Heart right ventricle (tissue), 16 donors: ENCODE data around the gene NUP50. TPM values are rescaled to one million over a fixed set of nuclear protein-coding genes. Genes with fewer than 3 reads are reported as not detected.

Experiments used
- ATAC-seq, 8 donors: fragments of 200-7000 bp; cut with Tn5 transposase; one replicate each; pipeline ENCODE4 v1.9.1; 2020; ENCODE audit warnings: mild to moderate bottlenecking in 8 of 8, moderate library complexity in 8 of 8, moderate number of reproducible peaks in 1 of 8
- DNase-seq, 2 donors: peaks; one replicate each; pipeline ENCODE4 v3.0.0-alpha.2; 2020
- H3K27ac ChIP-seq, 10 donors: fragments of 200-600 bp; sonication (generic) in 2 of 10; one replicate each; pipeline versions ENCODE4 v1.5.0 to v1.8.0; 2020 to 2022; ENCODE audit warnings: mild to moderate bottlenecking in 3 of 10
- H3K27me3 ChIP-seq, 7 donors: fragments of 200-600 bp; one replicate each; pipeline ENCODE4 v1.8.0; 2021 to 2022; ENCODE audit warnings: mild to moderate bottlenecking in 2 of 7
- H3K36me3 ChIP-seq, 9 donors: fragments of 200-600 bp; sonication (generic) in 1 of 9; one replicate each; pipeline versions ENCODE4 v1.5.0 to v1.8.0; 2020 to 2022; ENCODE audit warnings: mild to moderate bottlenecking in 2 of 9
- H3K4me1 ChIP-seq, 9 donors: fragments of 200-600 bp; sonication (generic) in 1 of 9; one replicate each; pipeline versions ENCODE4 v1.5.0 to v1.8.0; 2020 to 2022; ENCODE audit warnings: mild to moderate bottlenecking in 4 of 9
- H3K4me3 ChIP-seq, 10 donors: fragments of 200-600 bp; sonication (generic) in 2 of 10; one replicate each; pipeline versions ENCODE4 v1.5.0 to v1.8.0; 2020 to 2022; ENCODE audit warnings: mild to moderate bottlenecking in 7 of 10, moderate library complexity in 2 of 10
- H3K9me3 ChIP-seq, 11 donors: fragments of 200-600 bp in 10 of 11; sonication (generic) in 2 of 11; one replicate each; pipeline versions ENCODE4 v1.5.0 to v1.8.0; 2013 to 2022; ENCODE audit warnings: mild to moderate bottlenecking in 2 of 11, control low read depth in 1 of 11, moderate library complexity in 1 of 11
- WGBS, 2 donors: extraction: QIAGEN DNeasy Blood & Tissue Kit; methylation state at CpG; one replicate each; pipeline ENCODE4 v1.1.7; 2013; ENCODE audit warnings: inconsistent platforms in 1 of 2; 5-methylcytosine and 5-hydroxymethylcytosine counted together
- intact Hi-C, 10 donors: fragments of 100-400 bp; cut with DNase I; formaldehyde crosslinking; loops; one replicate each; pipeline versions ENCODE4 v1.11.1 to v1.14.2; 2022
- polyA plus RNA-seq, 2 donors: library from polyadenylated mRNA; stranded (reverse); fragments of 200-250 nt; gene quantifications; one replicate each; pipeline ENCODE4 v1.2.3, GENCODE V29; 2013
- total RNA-seq, 10 donors: library from RNA; stranded (reverse); fragmentation: NEBNext Ultra II Directional in 3 of 10; extraction: Animal tissue kit (Norgen Biotek cat#: 25700) in 3 of 10; gene quantifications; one replicate each; pipeline versions ENCODE4 v1.2.1 to v1.2.4, GENCODE V29; 2021 to 2023
- TF ChIP-seq, protein P1 (sequence below), 9 donors: fragments of 200-600 bp; sonication (generic) in 2 of 9; IDR thresholded peaks; one replicate each; pipeline versions ENCODE4 v1.5.0 to v1.8.0; 2021 to 2022; ENCODE audit warnings: antibody characterized with exemption in 9 of 9, mild to moderate bottlenecking in 5 of 9, moderate library complexity in 1 of 9
- donor health status: Arrhythmogenic right ventricular cardiomyopathy.
- donor health status: ischemic (EF 13 %, LVEDD 7.1; RV severe dilation, severe dysfunction).
- donor health status: healthy with polysubstance abuse.
- donor health status: DM: no; HTN: yes; CAD: no.
- donor health status: DM: no; HTN: no; CAD: no.
- donor health status: ischemic (EF 25% LVEDD 6.9; RV normal size, moderate dysfunction).
- donor health status: ischemic (EF 25% LVEDD 5.7; RV mildly dilated, moderate dysfunction).
- donor health status: healthy.
- donor health status: DM: yes; HTN: yes; CAD: no.
- donor health status: Ischemic cardiomyopathy.
- donor health status: ischemic (EF 35%, LVEDD 5.7; RV mildly dilated, moderate dysfunction).
- donor health status: nonischemic (EF 11% LVEDD 7.7; RV severe dilation, severe dysfunction).
- donor health status: DM: yes; HTN: yes; CAD: no.
- donor health status: PGD.
- donor health status: ischemic (EF 29% LVEDD 5.4; RV normal size, mild dysfunction).
- donor health status: nonischemic (EF 23%, LVEDD 6.1; RV moderate dilation, normal function).

NUP50 gene
- total and polyA plus RNA-seq, 12 donors, result 5.7 to 21.2 (median 14.3) TPM

DNA sequence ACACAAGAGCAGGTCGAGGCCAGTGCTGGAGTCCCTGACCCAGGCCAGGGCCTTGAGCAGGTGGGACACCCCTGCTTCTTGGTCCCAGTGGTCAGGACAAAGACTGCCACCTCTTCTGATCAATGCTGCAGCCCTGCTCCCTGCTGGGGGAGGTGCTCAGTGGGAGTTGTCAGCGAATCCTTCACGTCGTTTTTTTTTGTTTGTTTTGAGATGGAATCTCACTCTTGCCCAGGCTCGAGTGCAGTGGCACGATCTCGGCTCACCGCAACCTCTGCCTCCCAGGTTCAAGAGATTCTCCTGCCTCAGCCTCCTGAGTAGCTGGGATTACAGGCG, 34.7 kb downstream of the NUP50 start:
- TF ChIP-seq, protein P1, sequence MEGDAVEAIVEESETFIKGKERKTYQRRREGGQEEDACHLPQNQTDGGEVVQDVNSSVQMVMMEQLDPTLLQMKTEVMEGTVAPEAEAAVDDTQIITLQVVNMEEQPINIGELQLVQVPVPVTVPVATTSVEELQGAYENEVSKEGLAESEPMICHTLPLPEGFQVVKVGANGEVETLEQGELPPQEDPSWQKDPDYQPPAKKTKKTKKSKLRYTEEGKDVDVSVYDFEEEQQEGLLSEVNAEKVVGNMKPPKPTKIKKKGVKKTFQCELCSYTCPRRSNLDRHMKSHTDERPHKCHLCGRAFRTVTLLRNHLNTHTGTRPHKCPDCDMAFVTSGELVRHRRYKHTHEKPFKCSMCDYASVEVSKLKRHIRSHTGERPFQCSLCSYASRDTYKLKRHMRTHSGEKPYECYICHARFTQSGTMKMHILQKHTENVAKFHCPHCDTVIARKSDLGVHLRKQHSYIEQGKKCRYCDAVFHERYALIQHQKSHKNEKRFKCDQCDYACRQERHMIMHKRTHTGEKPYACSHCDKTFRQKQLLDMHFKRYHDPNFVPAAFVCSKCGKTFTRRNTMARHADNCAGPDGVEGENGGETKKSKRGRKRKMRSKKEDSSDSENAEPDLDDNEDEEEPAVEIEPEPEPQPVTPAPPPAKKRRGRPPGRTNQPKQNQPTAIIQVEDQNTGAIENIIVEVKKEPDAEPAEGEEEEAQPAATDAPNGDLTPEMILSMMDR (IDR thresholded peaks at IDR 0.05), result no peak
- H3K9me3 ChIP-seq, result no peaks in the 10 kb centered on the region
- no peak overlapping the region for H3K4me3 ChIP-seq
- H3K27me3 ChIP-seq, result no peaks in the 10 kb centered on the region
- WGBS, 2 donors, result 80% methylated on average over 9 of the region's 9 CpGs
- intact Hi-C loops, result no loop called here
- no peak for DNase-seq
- peaks cover 0 to 4% (median 0%) of the 10 kb centered on the region in 9 donors for H3K4me1 ChIP-seq
- H3K36me3 ChIP-seq, result peaks cover 0 to 88% (median 6%) of the 10 kb centered on the region in 9 donors
- ATAC-seq, result no peak
- no peak overlapping the region for H3K27ac ChIP-seq

DNA sequence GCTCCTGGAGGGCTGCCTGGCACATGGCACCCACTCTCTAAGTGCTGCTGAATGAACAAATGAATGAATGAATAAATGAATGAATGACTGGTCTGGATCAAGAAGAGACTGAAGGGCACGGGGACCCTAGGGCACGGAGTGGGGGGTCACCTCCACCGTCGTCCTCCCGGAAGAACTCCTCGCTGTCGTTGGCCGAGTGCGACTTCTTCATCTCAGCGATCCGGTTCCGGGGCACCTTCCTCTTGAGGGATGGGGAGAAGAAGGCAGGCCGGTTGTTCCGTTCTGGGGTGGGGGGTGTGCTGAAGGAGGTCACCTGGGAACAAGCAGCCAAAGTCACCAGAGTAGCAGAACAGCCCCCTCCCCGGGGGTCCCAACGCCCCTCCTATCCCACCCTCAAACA, 36.0 kb downstream of the NUP50 start:
- WGBS, 2 donors, result 95 to 96% methylated on average over 16 of the region's 16 CpGs
- H3K4me3 ChIP-seq, result no peak overlapping the region
- TF ChIP-seq, protein P1 (IDR thresholded peaks at IDR 0.05), result no peak
- no peaks in the 10 kb centered on the region for H3K27me3 ChIP-seq
- H3K36me3 ChIP-seq, result peaks cover 0 to 100% (median 8%) of the 10 kb centered on the region in 9 donors
- no peaks in the 10 kb centered on the region for H3K9me3 ChIP-seq
- intact Hi-C loops, result no loop called here
- DNase-seq, result no peak
- no peaks in the 10 kb centered on the region for H3K4me1 ChIP-seq
- ATAC-seq, result no peak
- H3K27ac ChIP-seq, result no peak overlapping the region

DNA sequence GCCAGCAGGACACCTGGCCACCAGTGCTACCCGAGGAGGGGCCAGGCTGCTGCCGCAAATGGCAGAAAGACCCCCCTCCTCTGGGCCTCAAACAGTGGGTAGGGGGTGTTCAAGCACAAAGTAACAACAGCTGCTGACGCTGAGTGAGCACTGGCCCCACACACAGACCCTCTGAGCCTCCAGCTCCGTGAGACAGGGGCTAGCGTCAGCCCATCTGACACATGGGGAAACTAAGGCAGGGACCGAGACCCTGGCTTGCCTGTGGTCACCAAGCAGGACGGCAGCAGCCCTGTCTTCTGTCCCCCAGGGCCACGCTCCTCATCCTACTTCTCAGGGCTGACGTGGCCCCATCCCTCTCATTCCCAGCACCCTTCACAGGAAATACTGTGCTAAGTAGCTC, 36.5 kb downstream of the NUP50 start:
- no peak for DNase-seq
- H3K36me3 ChIP-seq, result peaks cover 0 to 100% (median 8%) of the 10 kb centered on the region in 9 donors
- intact Hi-C loops, result no loop called here
- WGBS, 2 donors, result 90 to 97% methylated on average over 9 of the region's 9 CpGs
- no peaks in the 10 kb centered on the region for H3K27me3 ChIP-seq
- no peaks in the 10 kb centered on the region for H3K9me3 ChIP-seq
- no peaks in the 10 kb centered on the region for H3K4me1 ChIP-seq
- TF ChIP-seq, protein P1 (IDR thresholded peaks at IDR 0.05), result no peak
- no peak overlapping the region for H3K4me3 ChIP-seq
- H3K27ac ChIP-seq, result no peak overlapping the region
- ATAC-seq, result no peak

DNA sequence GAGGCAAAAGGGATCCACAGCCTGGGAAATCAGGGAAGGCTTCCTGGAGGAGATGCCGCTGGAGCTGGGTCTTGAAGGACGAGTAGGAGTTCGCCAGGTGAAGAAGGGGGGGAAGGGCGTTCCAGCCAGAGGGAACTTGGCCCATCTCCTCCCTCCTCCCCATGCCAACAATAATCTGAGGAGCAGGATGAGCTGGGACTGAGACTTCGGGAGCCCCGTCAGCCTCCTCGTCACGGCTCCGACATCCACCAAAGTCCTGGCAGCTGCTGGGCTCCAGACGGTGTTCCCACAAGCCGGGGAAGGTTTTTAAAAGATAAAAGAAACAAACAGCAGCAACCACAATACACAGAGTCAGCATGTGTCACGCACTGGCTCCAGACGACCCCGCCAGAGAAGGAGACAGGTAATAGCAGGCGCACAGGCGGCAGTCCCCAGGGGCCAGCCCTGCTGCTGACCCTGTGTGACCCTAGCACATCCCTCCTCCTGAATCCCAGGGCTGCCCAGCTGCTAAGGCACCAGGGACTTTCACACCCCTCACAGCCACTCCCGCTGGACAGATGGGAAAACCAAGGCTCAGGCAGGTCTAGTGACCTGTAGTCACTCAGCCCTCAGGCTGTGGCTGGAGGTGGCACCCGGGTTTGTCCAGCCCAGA, 37.3 kb downstream of the NUP50 start:
- intact Hi-C loops, result no loop called here
- no peak overlapping the region for H3K4me3 ChIP-seq
- TF ChIP-seq, protein P1 (IDR thresholded peaks at IDR 0.05), result no peak
- H3K9me3 ChIP-seq, result no peaks in the 10 kb centered on the region
- H3K4me1 ChIP-seq, result no peaks in the 10 kb centered on the region
- H3K27ac ChIP-seq, result no peak overlapping the region
- ATAC-seq (no peak), DNase-seq (no peak)
- 94% methylated on average over 18 of the region's 18 CpGs for WGBS, 2 donors
- H3K36me3 ChIP-seq, result peaks cover 0 to 100% (median 8%) of the 10 kb centered on the region in 9 donors
- H3K27me3 ChIP-seq, result no peaks in the 10 kb centered on the region
